Measurements from ENCODE around the gene DBH.

DBH gene

DNA sequence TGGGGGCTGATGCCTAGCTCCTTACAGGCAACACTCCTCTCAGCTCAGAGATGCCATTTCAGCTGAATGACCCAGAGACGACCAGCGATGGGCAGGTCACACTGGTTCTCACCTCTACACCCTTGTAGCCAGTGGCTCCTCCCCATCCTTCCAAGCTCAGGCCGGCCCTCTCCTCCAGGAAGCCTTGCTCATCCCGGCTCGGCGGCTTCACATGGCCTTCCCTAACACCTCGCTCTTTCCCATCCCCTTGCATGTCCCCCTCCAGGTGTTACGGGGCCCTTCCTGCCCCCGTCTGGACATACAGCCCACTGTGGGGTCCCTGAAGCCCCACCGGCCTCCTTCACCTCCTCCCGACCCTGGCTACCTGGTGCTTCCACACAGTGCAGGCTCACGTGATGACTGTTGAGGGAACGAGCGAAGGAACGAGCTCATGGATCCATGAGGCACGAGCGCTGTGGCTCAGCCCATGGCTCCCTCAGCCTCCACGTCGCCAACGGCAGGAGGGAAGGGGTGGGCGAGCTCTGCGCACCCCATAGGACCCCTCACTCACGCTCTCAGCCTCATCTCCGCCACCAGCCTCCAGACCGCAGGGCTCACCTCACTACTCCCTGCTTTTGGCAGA lies 56.3 kb downstream of the DBH start:
- no peak for ATAC-seq
- TF ChIP-seq RARB (CRISPR knock-in tag; IDR thresholded peaks at IDR 0.05) (no peak), ZC3H10 (CRISPR knock-in tag; IDR thresholded peaks at IDR 0.05) (no peak), CSRNP3 (CRISPR knock-in tag; IDR thresholded peaks at IDR 0.05) (no peak), GLIS3 (CRISPR knock-in tag; IDR thresholded peaks at IDR 0.05) (no peak), TCF4 (CRISPR knock-in tag; IDR thresholded peaks at IDR 0.05; ENCODE audit: borderline replicate concordance) (no peak), ZFP3 (CRISPR knock-in tag; IDR thresholded peaks at IDR 0.05) (no peak), ZNF70 (CRISPR knock-in tag; IDR thresholded peaks at IDR 0.05) (no peak), ZNF8 (CRISPR knock-in tag; IDR thresholded peaks at IDR 0.05) (no peak), SNAI2 (CRISPR knock-in tag; IDR thresholded peaks at IDR 0.05) (no peak), ISL1 (CRISPR knock-in tag; IDR thresholded peaks at IDR 0.05) (no peak), ZNF565 (CRISPR knock-in tag; conservative IDR thresholded peaks at IDR 0.05; ENCODE audit: low read depth) (no peak), ESRRG (CRISPR knock-in tag; IDR thresholded peaks at IDR 0.05) (no peak), TOX (CRISPR knock-in tag; IDR thresholded peaks at IDR 0.05; ENCODE audit: borderline replicate concordance) (no peak), OSR1 (CRISPR knock-in tag; IDR thresholded peaks at IDR 0.05) (no peak)
- TF ChIP-seq, protein P1, sequence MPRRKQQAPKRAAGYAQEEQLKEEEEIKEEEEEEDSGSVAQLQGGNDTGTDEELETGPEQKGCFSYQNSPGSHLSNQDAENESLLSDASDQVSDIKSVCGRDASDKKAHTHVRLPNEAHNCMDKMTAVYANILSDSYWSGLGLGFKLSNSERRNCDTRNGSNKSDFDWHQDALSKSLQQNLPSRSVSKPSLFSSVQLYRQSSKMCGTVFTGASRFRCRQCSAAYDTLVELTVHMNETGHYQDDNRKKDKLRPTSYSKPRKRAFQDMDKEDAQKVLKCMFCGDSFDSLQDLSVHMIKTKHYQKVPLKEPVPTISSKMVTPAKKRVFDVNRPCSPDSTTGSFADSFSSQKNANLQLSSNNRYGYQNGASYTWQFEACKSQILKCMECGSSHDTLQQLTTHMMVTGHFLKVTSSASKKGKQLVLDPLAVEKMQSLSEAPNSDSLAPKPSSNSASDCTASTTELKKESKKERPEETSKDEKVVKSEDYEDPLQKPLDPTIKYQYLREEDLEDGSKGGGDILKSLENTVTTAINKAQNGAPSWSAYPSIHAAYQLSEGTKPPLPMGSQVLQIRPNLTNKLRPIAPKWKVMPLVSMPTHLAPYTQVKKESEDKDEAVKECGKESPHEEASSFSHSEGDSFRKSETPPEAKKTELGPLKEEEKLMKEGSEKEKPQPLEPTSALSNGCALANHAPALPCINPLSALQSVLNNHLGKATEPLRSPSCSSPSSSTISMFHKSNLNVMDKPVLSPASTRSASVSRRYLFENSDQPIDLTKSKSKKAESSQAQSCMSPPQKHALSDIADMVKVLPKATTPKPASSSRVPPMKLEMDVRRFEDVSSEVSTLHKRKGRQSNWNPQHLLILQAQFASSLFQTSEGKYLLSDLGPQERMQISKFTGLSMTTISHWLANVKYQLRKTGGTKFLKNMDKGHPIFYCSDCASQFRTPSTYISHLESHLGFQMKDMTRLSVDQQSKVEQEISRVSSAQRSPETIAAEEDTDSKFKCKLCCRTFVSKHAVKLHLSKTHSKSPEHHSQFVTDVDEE (CRISPR knock-in tag; IDR thresholded peaks at IDR 0.05), result no peak
- TF ChIP-seq, protein P2, sequence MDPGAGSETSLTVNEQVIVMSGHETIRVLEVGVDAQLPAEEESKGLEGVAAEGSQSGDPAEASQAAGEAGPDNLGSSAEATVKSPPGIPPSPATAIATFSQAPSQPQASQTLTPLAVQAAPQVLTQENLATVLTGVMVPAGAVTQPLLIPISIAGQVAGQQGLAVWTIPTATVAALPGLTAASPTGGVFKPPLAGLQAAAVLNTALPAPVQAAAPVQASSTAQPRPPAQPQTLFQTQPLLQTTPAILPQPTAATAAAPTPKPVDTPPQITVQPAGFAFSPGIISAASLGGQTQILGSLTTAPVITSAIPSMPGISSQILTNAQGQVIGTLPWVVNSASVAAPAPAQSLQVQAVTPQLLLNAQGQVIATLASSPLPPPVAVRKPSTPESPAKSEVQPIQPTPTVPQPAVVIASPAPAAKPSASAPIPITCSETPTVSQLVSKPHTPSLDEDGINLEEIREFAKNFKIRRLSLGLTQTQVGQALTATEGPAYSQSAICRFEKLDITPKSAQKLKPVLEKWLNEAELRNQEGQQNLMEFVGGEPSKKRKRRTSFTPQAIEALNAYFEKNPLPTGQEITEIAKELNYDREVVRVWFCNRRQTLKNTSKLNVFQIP (CRISPR knock-in tag; IDR thresholded peaks at IDR 0.05; ENCODE audit: borderline replicate concordance, low read depth), result no peak
- TF ChIP-seq, protein P3, sequence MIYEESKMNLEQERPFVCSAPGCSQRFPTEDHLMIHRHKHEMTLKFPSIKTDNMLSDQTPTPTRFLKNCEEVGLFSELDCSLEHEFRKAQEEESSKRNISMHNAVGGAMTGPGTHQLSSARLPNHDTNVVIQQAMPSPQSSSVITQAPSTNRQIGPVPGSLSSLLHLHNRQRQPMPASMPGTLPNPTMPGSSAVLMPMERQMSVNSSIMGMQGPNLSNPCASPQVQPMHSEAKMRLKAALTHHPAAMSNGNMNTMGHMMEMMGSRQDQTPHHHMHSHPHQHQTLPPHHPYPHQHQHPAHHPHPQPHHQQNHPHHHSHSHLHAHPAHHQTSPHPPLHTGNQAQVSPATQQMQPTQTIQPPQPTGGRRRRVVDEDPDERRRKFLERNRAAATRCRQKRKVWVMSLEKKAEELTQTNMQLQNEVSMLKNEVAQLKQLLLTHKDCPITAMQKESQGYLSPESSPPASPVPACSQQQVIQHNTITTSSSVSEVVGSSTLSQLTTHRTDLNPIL (CRISPR knock-in tag; IDR thresholded peaks at IDR 0.05; ENCODE audit: low read depth), result no peak
- TF ChIP-seq, protein P4, sequence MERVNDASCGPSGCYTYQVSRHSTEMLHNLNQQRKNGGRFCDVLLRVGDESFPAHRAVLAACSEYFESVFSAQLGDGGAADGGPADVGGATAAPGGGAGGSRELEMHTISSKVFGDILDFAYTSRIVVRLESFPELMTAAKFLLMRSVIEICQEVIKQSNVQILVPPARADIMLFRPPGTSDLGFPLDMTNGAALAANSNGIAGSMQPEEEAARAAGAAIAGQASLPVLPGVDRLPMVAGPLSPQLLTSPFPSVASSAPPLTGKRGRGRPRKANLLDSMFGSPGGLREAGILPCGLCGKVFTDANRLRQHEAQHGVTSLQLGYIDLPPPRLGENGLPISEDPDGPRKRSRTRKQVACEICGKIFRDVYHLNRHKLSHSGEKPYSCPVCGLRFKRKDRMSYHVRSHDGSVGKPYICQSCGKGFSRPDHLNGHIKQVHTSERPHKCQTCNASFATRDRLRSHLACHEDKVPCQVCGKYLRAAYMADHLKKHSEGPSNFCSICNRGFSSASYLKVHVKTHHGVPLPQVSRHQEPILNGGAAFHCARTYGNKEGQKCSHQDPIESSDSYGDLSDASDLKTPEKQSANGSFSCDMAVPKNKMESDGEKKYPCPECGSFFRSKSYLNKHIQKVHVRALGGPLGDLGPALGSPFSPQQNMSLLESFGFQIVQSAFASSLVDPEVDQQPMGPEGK (CRISPR knock-in tag; IDR thresholded peaks at IDR 0.05; ENCODE audit: borderline replicate concordance), result no peak

DNA sequence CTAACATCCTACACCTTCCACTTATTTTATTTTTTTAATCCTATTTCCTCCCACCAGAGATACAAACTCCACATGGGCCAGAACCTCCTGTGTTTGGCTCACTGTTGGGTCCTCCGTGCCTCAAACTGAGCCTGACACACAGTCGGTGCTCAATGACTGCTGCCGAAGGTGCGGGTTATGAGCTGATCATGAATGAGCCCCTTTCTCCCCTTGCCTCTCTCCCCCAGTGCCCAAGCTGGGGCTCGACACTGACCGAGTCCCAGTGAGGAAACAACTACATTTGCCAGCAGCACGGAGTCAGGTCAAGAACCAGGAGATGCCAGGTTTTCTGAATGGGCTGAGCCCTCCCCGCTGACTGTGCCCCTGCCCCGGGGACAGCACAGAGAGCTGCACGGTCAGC lies 57.0 kb downstream of the DBH start:
- ATAC-seq, result no peak
- TF ChIP-seq, protein P4 (CRISPR knock-in tag; IDR thresholded peaks at IDR 0.05; ENCODE audit: borderline replicate concordance), result no peak
- no peak for TF ChIP-seq ZNF565 (CRISPR knock-in tag; conservative IDR thresholded peaks at IDR 0.05; ENCODE audit: low read depth)
- TF ChIP-seq ISL1 (CRISPR knock-in tag; IDR thresholded peaks at IDR 0.05), result no peak
- TF ChIP-seq BACH2 (CRISPR knock-in tag; IDR thresholded peaks at IDR 0.05; ENCODE audit: borderline replicate concordance), result no peak
- no peak for TF ChIP-seq GLIS3 (CRISPR knock-in tag; IDR thresholded peaks at IDR 0.05)
- no peak for TF ChIP-seq ESRRG (CRISPR knock-in tag; IDR thresholded peaks at IDR 0.05)

Measured in SK-N-SH treated with all-trans-retinoic acid at 6 μM for 48 hours (cell line).